Measurements from ENCODE around the gene HS3ST4.
"Not testable (repeated sequence)": the region's sequence is repeated elsewhere in the genome, so short reads cannot be mapped to it uniquely, and the experiment has no call there.

Gene HS3ST4

DNA sequence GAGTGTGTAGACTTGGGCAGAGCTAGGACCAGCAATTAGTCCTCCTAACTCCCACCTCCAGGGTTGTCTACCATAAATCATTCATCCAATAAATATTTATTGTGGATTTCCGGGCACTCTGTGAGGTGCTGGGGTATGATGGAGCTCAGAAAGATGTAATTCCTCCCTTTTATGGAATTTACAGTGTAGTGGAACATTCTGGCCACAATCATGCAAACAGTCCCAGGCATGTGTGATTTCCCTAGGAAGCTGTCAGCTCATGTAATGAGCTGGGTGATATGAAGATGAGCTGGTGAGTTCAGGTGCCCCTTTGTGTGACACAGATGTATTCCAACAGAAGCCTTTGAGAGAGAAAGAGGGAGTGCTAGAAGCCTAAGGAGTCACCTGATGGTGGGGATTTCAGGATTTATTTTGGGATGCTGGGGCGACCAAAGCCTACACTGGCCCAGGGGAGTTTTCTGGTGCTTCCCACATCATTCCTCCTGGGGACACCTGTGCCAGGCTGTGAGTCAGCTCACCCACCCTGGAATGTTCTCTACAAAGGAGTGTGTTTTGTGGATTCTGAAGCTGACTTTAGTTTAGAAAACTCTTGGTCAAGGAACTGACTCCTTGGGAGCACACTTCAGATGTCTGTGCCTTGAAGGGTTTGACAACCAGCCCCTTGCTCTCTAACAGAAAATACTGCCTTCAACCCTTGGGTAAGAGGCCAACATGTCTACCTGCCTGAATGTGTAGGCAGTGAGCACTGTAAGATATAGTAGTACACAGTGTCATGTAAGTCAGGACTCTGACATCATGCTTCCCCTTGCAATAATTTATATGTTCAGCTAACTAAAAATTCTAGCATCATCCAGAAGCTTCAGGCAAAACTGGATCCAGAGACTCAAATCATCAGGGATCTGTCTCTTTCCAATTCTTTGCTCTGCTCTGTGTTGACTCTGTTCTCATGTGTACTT is 42.9 kb downstream of the HS3ST4 start:
- DNase-seq = no peak

DNA sequence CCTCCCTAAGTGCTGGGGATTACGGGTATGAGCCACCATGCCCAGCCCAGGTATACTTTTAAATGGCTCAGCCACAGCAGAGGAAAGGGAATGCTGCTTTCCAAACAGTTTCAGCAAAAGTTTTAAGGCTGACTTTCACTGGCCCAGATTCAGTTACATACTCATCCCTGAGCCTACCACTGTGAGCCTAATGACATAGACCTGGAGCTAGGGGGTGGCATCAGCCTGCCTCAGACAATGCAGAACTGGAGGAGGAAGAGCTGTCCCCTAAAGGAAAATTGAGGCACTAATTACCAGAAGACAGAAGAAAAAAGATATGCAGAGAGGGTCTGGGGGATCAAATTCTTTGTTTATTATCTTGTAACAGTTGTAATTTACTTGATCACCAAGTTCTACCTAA is 43.9 kb downstream of the HS3ST4 start:
- DNase-seq = no peak

DNA sequence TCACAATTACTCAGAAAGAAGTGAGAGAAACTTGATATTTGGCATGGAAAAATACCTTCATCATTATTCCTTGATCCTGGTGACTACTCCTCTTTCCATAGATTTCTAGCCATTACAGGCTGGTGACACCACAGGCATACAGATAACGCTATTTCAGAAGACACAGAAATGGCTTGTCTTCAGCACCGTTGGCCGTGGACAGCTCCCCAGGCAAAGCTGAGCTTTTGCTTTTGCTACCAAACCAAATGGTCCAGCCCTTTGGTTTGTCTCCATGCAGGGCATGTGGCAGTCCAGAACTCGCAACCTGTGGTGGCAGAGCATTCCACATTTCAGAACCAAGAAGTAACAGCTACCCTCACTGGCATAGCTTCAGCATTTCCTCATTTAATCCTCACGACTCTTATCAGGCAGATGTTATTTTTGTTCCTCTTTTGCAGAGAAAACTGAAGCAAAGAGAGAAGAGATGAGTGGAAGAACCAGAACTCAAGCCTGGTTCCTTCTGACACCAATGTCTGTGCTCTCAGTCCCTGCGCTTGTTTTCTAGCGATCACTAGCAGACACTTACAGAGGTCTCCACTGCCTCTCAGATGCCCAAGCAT is 55.5 kb downstream of the HS3ST4 start:
- no peak for DNase-seq

DNA sequence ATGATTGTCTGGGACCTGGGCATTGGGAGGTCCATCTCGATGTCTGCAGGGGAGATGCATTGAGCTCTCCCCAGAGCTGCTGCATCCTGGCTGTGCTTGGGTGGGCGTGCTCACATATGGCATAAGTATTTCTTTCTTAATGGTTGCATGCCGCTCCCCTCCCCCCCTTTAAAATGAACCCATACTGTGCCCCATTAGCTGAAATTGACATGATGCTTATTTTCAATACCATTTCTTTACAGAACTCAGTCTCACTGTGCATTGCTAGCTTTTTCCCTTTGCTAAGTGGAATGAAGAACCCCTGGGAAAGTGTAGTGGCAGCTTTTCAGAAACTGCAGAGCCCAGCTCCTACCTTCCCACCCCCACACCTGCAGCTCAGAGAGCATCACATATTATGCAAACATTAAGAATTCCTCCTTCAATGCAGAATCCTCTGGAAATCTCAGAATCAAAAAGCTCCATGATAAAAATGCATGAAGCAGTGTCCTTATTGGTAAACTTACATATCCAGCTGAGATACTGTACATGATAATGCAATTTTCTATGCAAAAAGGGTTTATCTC is 56.4 kb downstream of the HS3ST4 start:
- DNase-seq = no peak

DNA sequence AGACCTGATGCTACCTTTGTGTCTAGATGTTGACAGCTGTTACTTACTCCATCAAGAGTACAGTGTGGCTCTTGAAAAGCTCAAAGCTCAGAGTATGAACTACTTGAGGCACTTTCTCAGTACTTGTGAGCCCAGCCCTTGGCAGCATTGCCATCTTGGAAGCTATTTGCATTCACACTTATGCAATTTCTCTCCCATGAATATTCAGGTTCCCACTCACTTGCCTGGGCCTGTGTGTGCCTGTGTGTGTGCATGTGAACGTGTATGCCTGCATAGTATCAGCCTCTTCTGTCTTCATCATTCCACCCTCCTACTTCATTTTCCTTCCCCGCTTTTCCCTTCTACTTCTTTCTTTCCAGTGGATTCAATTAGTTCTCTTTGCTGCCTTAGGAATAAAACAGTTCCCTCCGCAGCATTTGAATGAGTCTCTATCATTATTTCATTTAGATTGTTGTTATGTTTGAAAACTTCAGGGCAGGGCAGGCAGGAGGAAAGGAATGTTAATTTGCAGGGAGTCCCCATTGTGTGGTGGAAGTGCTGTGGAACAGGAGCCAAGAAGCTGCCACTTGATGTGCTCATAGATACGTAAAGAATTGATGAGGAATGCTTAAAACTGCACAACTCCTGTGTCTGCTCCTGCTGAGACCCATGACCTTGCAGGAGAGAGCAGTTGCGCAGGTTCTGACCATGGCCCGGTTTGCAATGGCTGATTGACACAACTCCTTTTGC is 58.9 kb downstream of the HS3ST4 start:
- DNase-seq = no peak

DNA sequence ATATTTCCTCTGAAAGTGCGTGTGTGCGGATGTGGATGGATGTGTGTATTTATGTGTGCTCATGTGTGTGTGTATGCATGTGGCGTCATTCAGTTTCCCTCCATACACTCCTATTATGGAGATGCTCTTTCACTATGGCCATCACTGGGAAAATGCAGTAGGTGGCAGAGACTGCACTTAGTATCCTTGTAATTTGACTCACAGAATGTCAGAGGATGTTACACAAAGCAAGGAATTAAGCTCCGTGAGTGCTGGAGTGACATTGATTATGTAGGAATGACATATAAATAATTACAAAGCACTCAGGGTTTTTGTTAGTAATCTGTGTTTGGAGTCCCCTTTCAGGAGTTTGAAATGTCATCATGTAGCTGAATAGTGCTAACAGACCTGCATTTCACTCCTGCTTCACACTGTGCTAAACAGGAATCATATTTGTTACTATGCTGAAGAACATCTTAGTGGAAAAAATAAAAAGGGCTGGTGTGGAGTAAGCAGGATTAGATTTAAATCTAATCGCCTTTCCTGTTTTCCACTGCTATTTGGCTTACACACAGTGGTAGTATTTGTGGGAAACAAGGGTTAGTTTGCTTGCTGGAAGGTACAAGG is 59.6 kb downstream of the HS3ST4 start:
- DNase-seq = no peak

DNA sequence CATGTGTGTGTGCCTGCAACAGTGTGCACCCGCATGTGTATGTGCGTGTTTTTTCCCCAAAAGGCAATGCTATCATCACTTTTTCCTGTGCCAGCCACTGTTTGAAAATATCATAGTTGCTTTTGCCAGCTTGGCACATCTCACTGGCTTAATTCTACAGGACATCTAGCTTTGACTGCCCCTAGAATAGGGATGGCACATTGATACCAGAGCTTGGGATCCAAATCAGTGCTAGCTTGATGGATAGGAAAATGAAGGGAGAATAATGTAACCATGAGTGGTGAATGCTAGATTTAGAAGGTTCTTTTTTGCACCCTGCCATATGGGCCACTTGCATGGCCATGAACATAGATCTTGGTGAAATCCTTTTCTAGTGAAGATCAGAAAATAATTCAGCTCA is 72.7 kb downstream of the HS3ST4 start:
- DNase-seq = no peak

DNA sequence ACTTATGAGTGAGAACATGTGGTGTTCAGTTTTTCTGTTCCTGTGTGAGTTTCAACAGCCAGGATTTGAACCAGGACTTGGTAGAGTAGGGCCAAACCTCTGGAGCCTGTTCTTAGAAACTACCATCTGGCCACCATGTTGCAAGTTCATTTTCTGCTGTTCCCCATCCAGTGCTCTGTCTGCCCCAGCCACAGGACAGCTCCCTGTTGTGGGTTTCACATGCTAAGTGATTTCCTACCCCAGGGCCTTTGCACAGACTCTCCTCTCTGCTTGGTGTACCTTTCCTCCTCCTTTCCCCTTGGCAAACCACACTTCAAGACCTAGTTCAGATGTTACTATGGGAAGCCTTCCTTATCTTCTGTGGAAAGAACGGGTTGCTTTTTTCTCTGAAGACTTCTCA is 79.5 kb downstream of the HS3ST4 start:
- no peak for DNase-seq

DNA sequence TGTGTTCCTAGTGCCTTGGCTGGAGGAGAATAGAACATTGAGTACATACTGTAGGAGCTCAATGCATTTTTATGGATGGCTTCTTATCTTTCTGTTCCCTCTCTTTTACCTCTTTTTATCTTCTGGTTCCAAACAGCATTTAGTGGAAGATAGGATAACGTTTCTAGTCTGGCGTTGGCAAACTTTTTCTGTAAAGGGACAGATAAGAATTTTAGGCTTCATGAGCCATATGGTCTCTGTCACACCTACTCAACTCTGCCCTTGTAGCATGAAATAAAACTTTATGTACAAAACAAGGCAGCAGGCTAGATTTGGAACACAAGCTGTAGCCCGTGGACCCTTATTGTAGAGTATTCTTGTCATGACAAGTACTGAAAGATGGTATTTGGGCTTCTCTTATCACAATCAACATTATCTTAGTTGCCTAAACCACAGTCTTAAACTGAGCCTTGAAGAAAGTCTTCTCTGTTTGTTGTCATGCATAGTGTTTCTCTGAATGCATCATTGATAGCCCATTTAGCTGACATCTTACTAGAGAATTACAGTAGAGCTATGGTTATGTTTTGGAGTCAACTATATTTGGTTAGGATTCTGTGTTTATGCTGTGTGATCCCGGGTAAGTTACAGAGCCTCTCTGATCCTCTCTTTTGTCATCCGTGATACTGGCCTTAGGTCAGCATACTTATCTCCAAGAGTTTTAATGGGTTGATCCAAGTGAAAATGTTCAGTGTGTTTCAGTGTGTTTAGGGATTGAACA is 80.2 kb downstream of the HS3ST4 start:
- no peak for DNase-seq

DNA sequence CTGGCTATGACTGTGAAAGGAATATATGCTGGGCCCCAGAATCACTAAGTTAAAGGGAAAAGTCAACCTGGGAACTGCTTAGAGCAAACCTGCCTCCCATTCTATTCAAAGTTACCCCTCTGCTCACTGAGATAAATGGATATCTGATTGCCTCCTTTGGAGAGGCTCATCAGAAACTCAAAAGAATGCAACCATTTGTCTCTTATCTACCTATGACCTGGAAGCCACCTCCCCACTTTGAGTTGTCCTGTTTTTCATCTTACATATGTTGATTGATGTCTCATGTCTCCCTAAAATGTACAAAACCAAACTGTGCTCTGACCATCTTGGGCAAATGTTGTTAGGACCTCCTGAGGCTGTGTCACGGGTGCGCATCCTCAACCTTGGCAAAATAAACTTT is 84.5 kb downstream of the HS3ST4 start:
- not testable (repeated sequence) for DNase-seq

DNA sequence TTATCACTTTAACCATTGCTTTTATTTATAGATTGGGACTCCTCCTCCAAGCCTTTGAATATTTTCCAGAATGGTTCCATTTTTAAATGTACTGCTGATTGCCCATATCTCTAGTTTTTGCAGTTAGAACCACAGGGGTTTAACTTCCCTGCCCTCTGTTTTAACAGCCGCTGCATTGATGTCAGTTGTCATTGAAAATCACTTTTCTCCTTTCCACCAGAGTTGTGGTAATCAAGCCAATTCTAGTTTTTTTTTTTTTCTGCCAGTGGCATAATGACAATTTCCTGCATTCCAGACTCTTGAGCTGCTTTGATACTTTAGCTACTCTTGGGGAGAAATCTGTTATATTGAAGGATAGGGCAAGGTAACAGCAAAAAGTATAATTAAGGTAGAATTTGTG is 91.5 kb downstream of the HS3ST4 start:
- DNase-seq = no peak

DNA sequence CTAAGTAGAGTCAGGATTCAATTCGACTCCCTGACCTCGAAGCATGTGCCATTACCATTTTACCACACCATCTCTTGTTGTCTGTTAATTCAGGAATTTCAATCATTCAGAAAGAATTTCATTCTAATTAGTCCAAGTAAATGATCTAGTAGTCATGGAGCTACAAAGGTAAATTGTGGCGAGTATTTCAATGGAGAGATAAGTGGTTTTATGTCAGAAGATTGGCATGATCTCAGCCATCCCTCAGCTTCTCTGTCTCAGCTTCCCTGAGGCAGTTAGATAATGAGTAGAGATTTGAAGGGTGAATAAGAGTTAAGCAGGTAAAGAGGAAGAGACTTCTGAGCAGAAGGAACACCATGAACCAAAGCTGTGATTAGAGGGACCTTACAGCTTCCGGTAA is 93.6 kb downstream of the HS3ST4 start:
- no peak for DNase-seq

DNA sequence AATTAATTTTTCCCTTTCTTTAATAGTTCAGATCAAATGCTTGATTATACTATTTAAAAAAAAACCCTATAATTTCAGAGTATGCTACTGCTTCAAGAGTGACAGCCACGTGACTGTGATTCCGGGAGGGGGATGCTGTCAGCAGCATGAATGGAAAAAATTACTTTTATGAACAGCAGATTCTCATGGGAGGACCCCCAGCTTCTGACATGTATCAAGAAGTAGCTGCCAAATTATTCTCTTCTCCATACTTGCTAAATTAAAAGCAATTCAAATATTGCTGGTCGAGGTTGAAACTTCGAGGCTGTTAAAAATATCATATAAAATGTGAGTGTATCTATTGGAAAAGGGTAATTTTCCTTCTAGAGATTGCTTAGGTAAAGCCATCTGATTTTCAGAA is 95.0 kb downstream of the HS3ST4 start:
- DNase-seq = no peak

DNA sequence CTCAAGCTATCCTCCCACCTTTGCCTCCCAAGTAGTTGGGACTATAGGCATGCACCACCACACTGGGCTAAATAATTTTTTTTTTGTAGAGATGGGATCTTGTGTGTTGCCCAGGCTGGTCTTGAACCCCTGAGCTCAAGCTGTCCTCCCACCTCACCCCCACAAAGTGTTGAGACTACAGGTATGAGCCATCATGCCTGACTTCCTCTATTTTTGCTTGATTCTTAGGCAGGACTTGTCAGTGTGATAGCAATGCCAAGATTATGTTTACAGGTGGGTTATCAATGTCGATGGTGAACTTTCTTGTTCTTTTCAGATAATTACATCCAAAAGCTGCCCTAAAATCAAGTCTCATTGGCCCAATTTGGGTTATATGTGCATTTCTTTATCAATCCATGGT is 96.9 kb downstream of the HS3ST4 start:
- DNase-seq = no peak

DNA sequence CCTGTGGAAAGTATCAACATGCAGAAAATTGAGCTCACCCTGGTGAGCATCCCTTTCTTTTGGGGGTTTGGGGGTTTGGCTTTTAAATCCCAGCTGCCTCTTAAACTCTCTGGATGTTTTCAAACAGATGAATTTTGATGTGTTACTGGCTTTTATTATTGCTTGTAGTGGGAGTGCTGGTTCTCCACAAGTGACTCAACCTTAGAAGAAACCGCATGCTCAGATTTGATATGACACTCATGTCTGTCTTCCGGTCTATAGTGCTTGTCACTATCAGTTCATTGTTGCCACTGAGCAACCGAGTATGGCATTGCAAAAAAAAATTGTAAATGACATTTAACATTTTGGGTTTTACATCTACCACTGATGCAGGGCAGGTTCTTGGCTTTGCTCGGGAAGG is 104.5 kb downstream of the HS3ST4 start:
- DNase-seq = no peak

DNA sequence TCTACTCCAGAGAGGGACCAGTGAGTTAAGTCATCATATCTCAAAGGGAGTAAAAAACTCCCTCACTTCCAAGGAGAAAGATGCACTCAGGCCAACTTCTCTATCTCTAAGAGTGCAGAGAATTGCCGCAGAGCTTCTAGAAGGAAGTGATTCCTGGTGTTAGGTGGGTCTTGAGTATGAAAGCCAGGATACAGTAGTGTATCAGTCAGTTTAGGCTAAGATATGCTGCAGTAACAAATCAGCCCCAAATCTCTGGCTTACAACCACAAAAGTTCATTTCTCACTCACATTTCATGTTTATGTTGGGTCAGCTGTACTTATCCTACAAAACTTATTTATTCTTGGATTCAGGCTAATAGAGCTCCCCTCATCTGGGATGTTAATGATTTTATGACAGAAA is 106.3 kb downstream of the HS3ST4 start:
- no peak for DNase-seq

DNA sequence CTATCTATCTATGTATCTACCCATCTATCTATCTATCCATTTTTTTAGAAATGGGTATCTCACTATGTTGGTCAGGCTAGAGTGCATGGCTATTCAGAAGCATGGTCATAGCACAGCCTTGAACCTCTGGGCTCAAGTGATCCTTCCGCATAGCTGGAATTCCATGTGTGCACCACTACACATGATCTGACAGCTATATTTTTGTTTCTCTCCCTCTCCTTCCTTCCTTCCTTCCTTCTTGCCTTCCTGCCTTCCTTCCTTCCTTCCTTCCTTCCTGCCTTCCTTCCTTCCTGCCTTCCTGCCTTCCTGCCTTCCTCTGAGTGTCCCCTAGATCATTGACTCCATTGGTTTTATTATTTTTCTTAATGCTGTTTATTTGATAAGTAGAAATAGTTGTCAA is 108.1 kb downstream of the HS3ST4 start:
- no peak for DNase-seq

DNA sequence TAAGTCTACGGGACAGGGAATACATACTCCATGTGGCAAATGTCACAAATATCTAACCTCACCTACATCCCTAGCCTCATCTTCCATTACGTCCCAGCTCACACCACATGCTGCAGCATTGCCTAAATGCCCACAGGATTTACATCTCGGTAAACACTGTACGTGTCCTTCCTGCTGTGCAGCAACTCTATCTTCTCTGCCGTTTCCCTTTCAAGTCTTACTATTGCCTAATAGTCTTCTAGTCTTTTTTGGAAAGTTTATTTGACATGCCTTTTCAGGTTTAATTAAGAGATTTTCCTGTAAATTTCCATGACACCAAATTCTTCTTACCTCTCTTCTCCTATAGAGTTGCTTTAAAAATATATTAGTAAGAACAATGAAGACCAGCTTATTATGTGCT is 120.5 kb downstream of the HS3ST4 start:
- no peak for DNase-seq

DNA sequence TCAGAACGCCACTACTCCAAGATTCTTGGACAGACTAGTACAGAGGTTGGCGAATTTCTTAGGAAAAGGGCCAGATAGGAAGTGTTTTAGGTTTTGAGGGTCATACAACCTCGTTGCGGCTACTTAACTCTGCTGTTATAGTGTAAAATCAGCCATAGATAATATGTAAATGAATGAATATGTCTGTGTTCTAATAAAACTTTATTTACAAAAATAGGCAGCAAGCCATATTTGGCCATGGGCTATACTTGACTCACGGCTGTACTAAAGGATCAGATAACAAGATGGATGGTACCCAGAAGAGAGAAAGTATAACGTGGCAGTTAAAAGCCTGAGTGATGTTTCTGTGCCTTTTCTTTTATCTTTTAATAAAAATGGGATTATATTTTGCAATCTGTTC is 125.5 kb downstream of the HS3ST4 start:
- no peak for DNase-seq

DNA sequence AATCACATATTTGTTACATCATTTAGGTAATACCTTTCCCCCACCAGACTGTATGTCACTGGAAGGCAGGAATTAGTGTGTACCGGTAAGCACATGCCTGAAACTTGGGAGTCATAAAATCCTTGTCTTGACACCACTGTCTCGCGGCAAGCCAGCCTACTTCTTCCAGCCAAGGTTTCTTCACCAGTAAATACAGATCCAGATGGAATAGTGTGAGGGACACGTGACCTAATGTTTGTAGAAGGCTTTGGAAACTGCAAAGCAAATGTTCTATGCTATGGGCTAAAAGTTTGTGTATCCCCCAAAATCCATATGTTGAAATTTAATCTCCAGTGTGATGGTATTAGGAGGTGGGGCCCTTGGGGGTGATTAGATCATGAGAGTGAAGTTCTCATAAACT is 126.1 kb downstream of the HS3ST4 start:
- DNase-seq = no peak

DNA sequence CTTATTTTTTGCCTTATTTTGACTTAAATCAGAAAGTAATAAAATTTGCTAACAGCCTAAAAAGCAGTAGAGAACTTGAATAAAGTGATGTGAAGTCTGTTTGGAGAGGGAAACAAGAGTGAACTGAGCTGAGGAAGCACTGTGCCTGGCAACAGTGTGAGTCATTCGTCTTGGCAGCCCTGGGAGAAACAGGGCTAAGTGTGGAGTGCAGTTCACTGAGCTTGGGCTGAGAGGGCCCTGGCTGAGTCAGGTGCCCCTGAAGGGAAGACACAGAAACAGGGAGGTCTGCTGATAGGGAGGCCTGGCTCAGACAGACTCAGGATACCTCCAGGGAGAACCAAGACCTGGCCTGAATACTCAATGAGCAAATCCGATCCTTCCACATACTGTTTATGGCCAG is 132.1 kb downstream of the HS3ST4 start:
- DNase-seq = no peak

DNA sequence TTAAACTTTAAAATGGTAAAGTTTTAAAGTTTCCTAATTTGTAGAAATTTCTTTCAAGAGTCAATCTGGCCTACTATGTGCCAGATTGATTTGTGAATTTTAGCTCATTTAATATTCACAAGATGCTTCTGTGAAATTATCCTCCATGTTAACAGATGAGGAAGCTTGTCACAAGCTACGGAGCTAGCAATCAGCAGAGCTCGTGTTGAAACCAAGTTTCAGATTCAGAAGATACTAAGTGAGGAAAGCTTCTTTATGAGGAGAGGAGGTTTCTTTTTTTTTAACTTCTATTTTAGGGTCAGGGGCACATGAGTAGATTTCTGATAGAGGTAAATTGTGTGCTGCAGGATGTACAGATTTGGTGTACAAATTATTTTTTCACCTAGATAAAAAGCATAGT is 135.9 kb downstream of the HS3ST4 start:
- no peak for DNase-seq
